Measurements from ENCODE around the gene KLHL21.

- TF ChIP-seq CTCF (IDR thresholded peaks at IDR 0.05) (no peak), POLR2A (IDR thresholded peaks at IDR 0.05) (no peak)
Observed at GRCh38 chr1:6545276-6546112, 57.2 kb downstream of the KLHL21 start.

Measured in heart left ventricle (tissue), 13 donors.